Progenitor cell of endocrine pancreas (in vitro differentiated cells): ENCODE results near the gene KPTN. TPM values are rescaled to one million over a fixed set of nuclear protein-coding genes. Genes with fewer than 3 reads are reported as not detected.

ENCODE experiments used
- DNase-seq: peaks from one replicate; pipeline ENCODE4 v3.0.0; 2021; ENCODE audit warnings: low spot score; ENCODE audit not compliant: unreplicated experiment
- H3K27ac Mint-ChIP-seq: 2 replicates; pipeline ENCODE4 v1.8.0; 2021; ENCODE audit warnings: mild to moderate bottlenecking, moderate library complexity, mixed read lengths
- H3K27me3 Mint-ChIP-seq: 2 replicates; pipeline ENCODE4 v1.8.0; 2021; ENCODE audit warnings: mixed read lengths
- H3K36me3 Mint-ChIP-seq: 2 replicates; pipeline ENCODE4 v1.8.0; 2022; ENCODE audit warnings: mixed read lengths; ENCODE audit not compliant: insufficient read depth
- H3K4me1 Mint-ChIP-seq: 2 replicates; pipeline ENCODE4 v1.8.0; 2021; ENCODE audit warnings: low read depth, mixed read lengths
- H3K4me3 Mint-ChIP-seq: 2 replicates; pipeline ENCODE4 v1.8.0; 2021; ENCODE audit warnings: low read depth, mild to moderate bottlenecking, moderate library complexity, mixed read lengths
- H3K9me3 Mint-ChIP-seq: 2 replicates; pipeline ENCODE4 v1.8.0; 2021; ENCODE audit warnings: low read depth, mixed read lengths
- total RNA-seq: library from RNA; stranded (reverse); gene quantifications from 2 replicates; pipeline ENCODE4 v1.2.1, GENCODE V29; 2021
- TF ChIP-seq, protein P1 (sequence below): fragments of 200-600 bp; sonication (generic); IDR thresholded peaks from one replicate; pipeline ENCODE4 v1.5.0; 2021; ENCODE audit warnings: antibody characterized with exemption, mild to moderate bottlenecking; ENCODE audit not compliant: unreplicated experiment

The KPTN gene
- total RNA-seq, 1 donor from 2014 or later = 30.5 TPM

DNA sequence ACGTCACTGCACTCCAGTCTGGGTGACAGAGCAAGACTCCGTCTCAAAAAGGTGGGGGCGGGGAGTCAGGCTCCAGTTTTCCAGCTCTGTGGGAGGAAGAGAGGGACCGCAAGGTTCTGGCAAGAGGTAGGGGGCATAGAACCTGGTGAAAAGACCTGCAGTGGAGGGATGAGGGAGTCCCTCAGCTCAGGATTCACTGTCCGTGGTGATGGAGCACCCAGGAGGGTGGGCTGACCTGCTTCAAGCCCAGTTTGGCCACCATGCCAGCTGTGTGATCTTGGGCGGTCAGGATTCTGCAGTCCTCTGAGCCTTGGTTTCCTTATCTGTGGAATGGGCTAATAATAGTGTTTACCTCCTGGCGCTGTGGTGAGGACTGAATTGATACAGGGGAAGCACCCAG is 33.5 kb downstream of the KPTN start:
- Mint-ChIP-seq H3K36me3 (peaks cover 1% of the 10 kb centered on the region), H3K9me3 (peaks cover 2% of the 10 kb centered on the region), H3K4me3 (no peak overlapping the region), H3K4me1 (peaks cover 2% of the 10 kb centered on the region), H3K27ac (no peak overlapping the region), H3K27me3 (peaks cover 72% of the 10 kb centered on the region)
- DNase-seq = no peak
- TF ChIP-seq, protein P1, sequence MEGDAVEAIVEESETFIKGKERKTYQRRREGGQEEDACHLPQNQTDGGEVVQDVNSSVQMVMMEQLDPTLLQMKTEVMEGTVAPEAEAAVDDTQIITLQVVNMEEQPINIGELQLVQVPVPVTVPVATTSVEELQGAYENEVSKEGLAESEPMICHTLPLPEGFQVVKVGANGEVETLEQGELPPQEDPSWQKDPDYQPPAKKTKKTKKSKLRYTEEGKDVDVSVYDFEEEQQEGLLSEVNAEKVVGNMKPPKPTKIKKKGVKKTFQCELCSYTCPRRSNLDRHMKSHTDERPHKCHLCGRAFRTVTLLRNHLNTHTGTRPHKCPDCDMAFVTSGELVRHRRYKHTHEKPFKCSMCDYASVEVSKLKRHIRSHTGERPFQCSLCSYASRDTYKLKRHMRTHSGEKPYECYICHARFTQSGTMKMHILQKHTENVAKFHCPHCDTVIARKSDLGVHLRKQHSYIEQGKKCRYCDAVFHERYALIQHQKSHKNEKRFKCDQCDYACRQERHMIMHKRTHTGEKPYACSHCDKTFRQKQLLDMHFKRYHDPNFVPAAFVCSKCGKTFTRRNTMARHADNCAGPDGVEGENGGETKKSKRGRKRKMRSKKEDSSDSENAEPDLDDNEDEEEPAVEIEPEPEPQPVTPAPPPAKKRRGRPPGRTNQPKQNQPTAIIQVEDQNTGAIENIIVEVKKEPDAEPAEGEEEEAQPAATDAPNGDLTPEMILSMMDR = no peak

DNA sequence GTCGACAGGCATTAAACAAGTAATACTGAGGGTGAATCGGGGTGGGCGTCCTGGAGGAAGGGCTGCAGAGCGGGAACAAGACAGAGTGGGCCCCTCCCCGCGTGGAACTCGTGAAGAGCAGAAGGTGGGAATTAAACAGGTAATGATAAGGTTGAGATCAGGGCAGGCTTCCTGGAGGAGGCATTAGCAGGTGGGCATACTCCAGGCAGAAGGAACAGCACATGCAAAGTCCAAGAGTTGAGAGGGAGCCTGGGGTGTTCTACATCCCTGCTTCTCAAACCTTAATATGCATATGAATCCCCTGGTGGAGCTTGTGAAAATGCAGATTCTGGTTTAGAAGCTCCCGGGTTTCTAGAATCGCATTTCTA is 35.7 kb downstream of the KPTN start:
- DNase-seq = no peak
- Mint-ChIP-seq H3K4me3 (no peak overlapping the region), H3K9me3 (no peaks in the 10 kb centered on the region), H3K27me3 (peaks cover 78% of the 10 kb centered on the region), H3K27ac (no peak overlapping the region), H3K4me1 (peaks cover 2% of the 10 kb centered on the region), H3K36me3 (peaks cover 1% of the 10 kb centered on the region)
- TF ChIP-seq, protein P1 = no peak

DNA sequence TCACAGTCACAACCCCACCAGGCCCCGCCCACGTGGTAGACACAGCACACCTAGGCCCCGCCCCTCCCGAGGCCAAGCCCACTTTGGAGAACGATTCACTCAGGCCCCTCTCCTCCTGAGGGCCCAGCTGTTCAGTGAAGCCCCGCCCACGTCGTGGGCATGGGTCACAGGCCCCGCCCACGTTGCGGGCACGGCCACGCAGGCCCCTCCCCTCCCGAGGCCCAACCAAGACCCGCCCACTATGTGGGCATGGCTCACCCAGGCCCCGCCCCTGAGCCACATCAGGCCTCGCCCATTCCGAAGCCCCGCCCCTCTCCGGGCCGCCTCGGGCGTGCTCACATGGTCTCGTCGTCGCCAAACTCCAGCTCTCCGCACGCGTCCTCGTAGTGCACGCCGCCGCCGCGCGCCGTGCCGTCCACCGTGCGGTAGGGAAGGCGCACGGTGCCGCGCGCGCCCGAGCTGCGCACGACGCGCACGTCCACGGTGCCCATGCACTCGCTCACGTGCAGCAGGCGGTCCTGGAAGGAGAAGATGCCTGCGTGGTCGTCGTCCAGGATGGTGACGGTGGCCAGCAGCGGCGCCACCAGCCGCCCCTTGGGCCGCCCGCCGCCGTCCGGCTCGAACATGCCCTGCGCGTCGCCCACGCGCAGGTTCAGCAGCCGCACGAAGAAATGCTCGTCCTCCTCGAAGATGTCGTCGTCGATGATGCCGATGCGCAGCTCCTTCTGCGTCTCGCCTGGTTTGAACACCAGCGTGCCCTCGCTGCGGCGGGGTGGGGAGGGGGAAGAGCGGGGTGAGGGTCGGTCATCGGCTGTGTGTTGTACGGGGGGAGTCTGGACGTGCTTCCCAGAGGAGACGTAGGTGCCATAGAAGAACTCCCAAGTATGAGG is 36.3 kb downstream of the KPTN start:
- H3K36me3 Mint-ChIP-seq = peaks cover 1% of the 10 kb centered on the region
- DNase-seq = peak; percentile 46
- TF ChIP-seq, protein P1 = no peak
- no peaks in the 10 kb centered on the region for H3K9me3 Mint-ChIP-seq
- no peak overlapping the region for H3K4me3 Mint-ChIP-seq
- peaks cover 2% of the 10 kb centered on the region for H3K4me1 Mint-ChIP-seq
- no peak overlapping the region for H3K27ac Mint-ChIP-seq
- H3K27me3 Mint-ChIP-seq = peaks cover 84% of the 10 kb centered on the region

DNA sequence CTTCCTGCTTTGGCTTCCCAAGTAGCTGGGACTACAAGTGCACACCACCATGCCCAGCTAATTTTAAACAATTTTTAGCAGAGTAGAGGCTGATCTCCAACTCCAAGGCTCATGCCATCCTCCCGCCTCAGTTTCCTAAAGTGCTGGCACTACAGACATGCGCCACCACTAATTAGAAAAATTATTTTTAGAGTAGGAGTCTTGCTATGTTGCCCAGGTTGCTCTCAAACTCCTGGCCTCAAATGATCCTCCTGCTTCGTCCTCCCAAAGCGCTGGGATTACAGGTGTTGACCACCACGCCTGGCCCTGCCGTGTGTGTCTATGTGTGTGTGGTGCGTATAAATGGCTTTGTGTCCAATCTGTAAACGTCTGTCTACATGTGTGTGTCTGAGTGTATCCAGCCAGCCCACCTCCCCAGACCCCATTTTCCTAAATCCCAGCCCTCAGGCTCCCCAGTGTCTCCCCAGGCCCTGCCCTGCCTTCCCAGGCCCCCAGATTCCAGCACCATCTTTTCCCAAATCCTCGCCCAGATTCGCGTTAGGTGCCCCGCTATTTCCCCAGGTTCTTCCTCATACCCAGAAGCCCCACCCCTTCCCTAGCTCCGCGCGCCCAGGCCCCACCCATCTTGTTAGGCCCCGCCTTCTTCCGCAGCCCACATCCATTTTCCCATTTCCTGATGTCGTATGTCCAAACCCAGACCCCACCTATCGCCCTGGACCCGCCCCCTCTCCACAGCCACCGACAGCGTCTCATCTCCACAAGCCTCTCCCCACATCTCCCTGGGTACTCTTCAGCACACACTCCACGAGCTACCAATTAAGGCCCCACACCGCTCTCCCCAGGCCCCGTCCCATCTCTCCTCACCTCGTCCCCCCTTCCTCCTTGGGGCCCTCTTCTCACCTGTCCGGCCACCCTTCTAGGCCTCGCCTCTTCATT is 37.2 kb downstream of the KPTN start:
- Mint-ChIP-seq H3K27ac (peak overlapping the region; percentile 17), H3K27me3 (peaks cover 90% of the 10 kb centered on the region), H3K36me3 (peaks cover 1% of the 10 kb centered on the region), H3K9me3 (no peaks in the 10 kb centered on the region), H3K4me3 (no peak overlapping the region), H3K4me1 (peaks cover 2% of the 10 kb centered on the region)
- TF ChIP-seq, protein P1 = no peak
- DNase-seq = no peak

DNA sequence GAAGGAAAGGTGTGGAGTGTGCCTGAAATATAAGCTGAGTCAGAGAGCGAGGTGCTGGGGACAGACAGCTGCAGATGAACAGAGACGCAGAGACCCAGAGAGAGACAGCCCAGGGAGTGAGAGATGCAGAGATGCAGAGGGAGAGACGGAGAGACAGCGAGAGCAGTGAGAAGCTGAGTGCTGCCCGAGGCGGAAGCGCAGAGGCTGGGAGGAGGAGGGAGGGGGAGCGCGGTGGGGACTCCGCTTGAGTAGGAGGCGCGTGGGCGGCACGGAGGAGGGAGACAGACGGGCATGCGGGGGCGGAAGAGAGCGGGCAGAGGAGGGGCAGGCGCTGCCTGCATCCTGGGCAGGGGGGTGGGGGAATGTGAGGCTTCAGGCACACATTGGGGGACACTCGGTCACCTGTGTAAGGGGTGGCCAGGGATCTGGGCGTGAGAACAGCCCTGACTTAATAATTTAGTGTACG is 38.0 kb downstream of the KPTN start:
- H3K4me1 Mint-ChIP-seq = peaks cover 2% of the 10 kb centered on the region
- TF ChIP-seq, protein P1 = no peak
- H3K27ac Mint-ChIP-seq = no peak overlapping the region
- no peak overlapping the region for H3K4me3 Mint-ChIP-seq
- H3K36me3 Mint-ChIP-seq = peaks cover 1% of the 10 kb centered on the region
- peaks cover 91% of the 10 kb centered on the region for H3K27me3 Mint-ChIP-seq
- H3K9me3 Mint-ChIP-seq = no peaks in the 10 kb centered on the region
- DNase-seq = no peak
